Subcutaneous abdominal adipose tissue (tissue), 5 donors: ENCODE data around the gene COA1.

ENCODE experiments used
- H3K27ac ChIP-seq: one replicate; pipeline ENCODE4 v1.7.0; 2013; ENCODE audit warnings: low read depth, mild to moderate bottlenecking, inconsistent platforms, low read length, moderate library complexity
- H3K27me3 ChIP-seq, 5 donors: one replicate each; pipeline ENCODE4 v1.7.0; 2013; ENCODE audit warnings: low read length in 5 of 5, inconsistent platforms in 1 of 5; ENCODE audit not compliant: control insufficient read depth in 5 of 5, insufficient read depth in 4 of 5
- H3K36me3 ChIP-seq, 5 donors: one replicate each; pipeline ENCODE4 v1.7.0; 2013; ENCODE audit warnings: low read length in 5 of 5; ENCODE audit not compliant: control insufficient read depth in 5 of 5, insufficient read depth in 5 of 5
- H3K4me1 ChIP-seq, 5 donors: one replicate each; pipeline ENCODE4 v1.7.0; 2013; ENCODE audit warnings: low read length in 5 of 5, mild to moderate bottlenecking in 3 of 5, moderate library complexity in 1 of 5; ENCODE audit not compliant: control insufficient read depth in 5 of 5, insufficient read depth in 5 of 5
- H3K4me3 ChIP-seq, 5 donors: one replicate each; pipeline ENCODE4 v1.7.0; 2013; ENCODE audit warnings: low read length in 5 of 5, low read depth in 1 of 5
- H3K9ac ChIP-seq, 5 donors: one replicate each; pipeline ENCODE4 v1.7.0; 2013; ENCODE audit warnings: low read length in 5 of 5, mild to moderate bottlenecking in 4 of 5, moderate library complexity in 3 of 5
- H3K9me3 ChIP-seq, 5 donors: one replicate each; pipeline ENCODE4 v1.7.0; 2013; ENCODE audit warnings: low read length in 5 of 5; ENCODE audit not compliant: control insufficient read depth in 5 of 5
- donor health status: healthy.
- donor health status: healthy.
- donor health status: healthy.
- donor health status: healthy.
- donor health status: healthy.

COA1 gene

GRCh38 chr7:43758822-43759683 lies 29.7 kb upstream of the COA1 start:
- no peaks in the 10 kb centered on the region for H3K36me3 ChIP-seq
- no peaks in the 10 kb centered on the region for H3K27me3 ChIP-seq
- H3K9ac ChIP-seq, result peak overlapping the region; percentile 12 to 90 (median 87)
- peak overlapping the region; percentile 73 to 85 (median 82) for H3K4me3 ChIP-seq
- peaks cover 0 to 36% (median 24%) of the 10 kb centered on the region in 5 donors for H3K4me1 ChIP-seq
- H3K27ac ChIP-seq, result peak overlapping the region; percentile 69
- H3K9me3 ChIP-seq, result no peaks in the 10 kb centered on the region

- Histone ChIP-seq H3K4me1 (peaks cover 0 to 37% (median 24%) of the 10 kb centered on the region in 5 donors), H3K4me3 (peak within 1 kb of the TSS; percentile 73 to 85 (median 82)), H3K27ac (peak within 1 kb of the TSS; percentile 69), H3K9ac (peak within 1 kb of the TSS; percentile 12 to 90 (median 87)), H3K36me3 (no peaks in the 10 kb centered on the region), H3K9me3 (no peaks in the 10 kb centered on the region), H3K27me3 (no peaks in the 10 kb centered on the region)
Measured at GRCh38 chr7:43758029-43758821, 28.9 kb upstream of the COA1 start, which contains the start of gene BLVRA. TSS of gene BLVRA (plus strand) at chr7:43758680. CDS start at chr7:43771159, 12,479 bp downstream.

GRCh38 chr7:43757073-43757720 lies 27.9 kb upstream of the COA1 start:
- no peak overlapping the region for H3K9ac ChIP-seq
- peaks cover 0 to 32% (median 24%) of the 10 kb centered on the region in 5 donors for H3K4me1 ChIP-seq
- H3K27ac ChIP-seq, result no peak overlapping the region
- H3K27me3 ChIP-seq, result no peaks in the 10 kb centered on the region
- H3K4me3 ChIP-seq, result no peak overlapping the region
- no peaks in the 10 kb centered on the region for H3K36me3 ChIP-seq
- no peaks in the 10 kb centered on the region for H3K9me3 ChIP-seq

GRCh38 chr7:43756368-43757072 lies 27.2 kb upstream of the COA1 start:
- Histone ChIP-seq H3K4me3 (no peak overlapping the region), H3K27ac (no peak overlapping the region), H3K27me3 (no peaks in the 10 kb centered on the region), H3K36me3 (no peaks in the 10 kb centered on the region), H3K9ac (no peak overlapping the region), H3K9me3 (no peaks in the 10 kb centered on the region), H3K4me1 (peaks cover 0 to 28% (median 21%) of the 10 kb centered on the region in 5 donors)

GRCh38 chr7:43754596-43754995 lies 25.3 kb upstream of the COA1 start:
- Histone ChIP-seq H3K27me3 (no peaks in the 10 kb centered on the region), H3K36me3 (no peaks in the 10 kb centered on the region), H3K4me1 (peaks cover 0 to 39% (median 31%) of the 10 kb centered on the region in 5 donors)

GRCh38 chr7:43753843-43754242 lies 24.5 kb upstream of the COA1 start:
- no peak overlapping the region for H3K9ac ChIP-seq

More at GRCh38 chr7:43754596-43754995, 25.3 kb upstream of the COA1 start:
- Histone ChIP-seq H3K27ac (no peak overlapping the region), H3K4me3 (no peak overlapping the region), H3K9ac (no peak overlapping the region), H3K9me3 (no peaks in the 10 kb centered on the region)

GRCh38 chr7:43753271-43753810 lies 24.0 kb upstream of the COA1 start:
- H3K9me3 ChIP-seq, result no peaks in the 10 kb centered on the region
- no peak overlapping the region for H3K27ac ChIP-seq
- peaks cover 0 to 38% (median 28%) of the 10 kb centered on the region in 5 donors for H3K4me1 ChIP-seq

More at GRCh38 chr7:43753843-43754242, 24.5 kb upstream of the COA1 start:
- Histone ChIP-seq H3K27ac (no peak overlapping the region), H3K4me3 (no peak overlapping the region), H3K36me3 (no peaks in the 10 kb centered on the region), H3K9me3 (no peaks in the 10 kb centered on the region), H3K27me3 (no peaks in the 10 kb centered on the region), H3K4me1 (peaks cover 0 to 38% (median 28%) of the 10 kb centered on the region in 5 donors)

GRCh38 chr7:43752411-43752810 lies 23.1 kb upstream of the COA1 start:
- H3K9me3 ChIP-seq, result no peaks in the 10 kb centered on the region
- H3K27me3 ChIP-seq, result no peaks in the 10 kb centered on the region
- no peak overlapping the region for H3K27ac ChIP-seq
- H3K4me1 ChIP-seq, result peaks cover 0 to 28% (median 22%) of the 10 kb centered on the region in 5 donors
- H3K36me3 ChIP-seq, result no peaks in the 10 kb centered on the region
- no peak overlapping the region for H3K4me3 ChIP-seq
- H3K9ac ChIP-seq, result no peak overlapping the region

More at GRCh38 chr7:43753271-43753810, 24.0 kb upstream of the COA1 start:
- H3K4me3 ChIP-seq, result no peak overlapping the region
- no peaks in the 10 kb centered on the region for H3K27me3 ChIP-seq
- no peak overlapping the region for H3K9ac ChIP-seq
- no peaks in the 10 kb centered on the region for H3K36me3 ChIP-seq
